ENCODE results near the gene EDIL3. TPM values are rescaled to one million over a fixed set of nuclear protein-coding genes. Genes with fewer than 3 reads are reported as not detected.
"Not testable (repeated sequence)": the region's sequence is repeated elsewhere in the genome, so short reads cannot be mapped to it uniquely, and the experiment has no call there.

EDIL3 gene
- total RNA-seq, 4 donors from 2014 or later = 2.8 to 20.6 (median 10.2) TPM

- no peak for TF ChIP-seq CTCF (IDR thresholded peaks at IDR 0.05)
- TF ChIP-seq POLR2A (IDR thresholded peaks at IDR 0.05) = no peak
- intact Hi-C loops (cut with DNase I) = no loop called here
- no peak overlapping the region for H3K4me3 ChIP-seq
- 80 to 83% methylated on average over 1 of the region's 1 CpG for WGBS, 2 donors
- H3K27ac ChIP-seq = no peak overlapping the region
- H3K36me3 ChIP-seq = no peaks in the 10 kb centered on the region
- H3K9me3 ChIP-seq = no peaks in the 10 kb centered on the region
- H3K4me1 ChIP-seq = no peaks in the 10 kb centered on the region
- no peak for DNase-seq
- no peaks in the 10 kb centered on the region for H3K27me3 ChIP-seq
These were observed 199.8 kb downstream of the EDIL3 start for GRCh38 chr5:84184857-84185256.

GRCh38 chr5:84181093-84181492 is 203.6 kb downstream of the EDIL3 start:
- WGBS, 2 donors = 59 to 60% methylated on average over 3 of the region's 3 CpGs
- Histone ChIP-seq H3K4me3 (no peak overlapping the region), H3K36me3 (no peaks in the 10 kb centered on the region), H3K27ac (no peak overlapping the region), H3K4me1 (no peaks in the 10 kb centered on the region), H3K9me3 (no peaks in the 10 kb centered on the region), H3K27me3 (no peaks in the 10 kb centered on the region)
- DNase-seq = no peak
- intact Hi-C loops (cut with DNase I) = no loop called here
- TF ChIP-seq CTCF (IDR thresholded peaks at IDR 0.05) (no peak), POLR2A (IDR thresholded peaks at IDR 0.05) (no peak)

- intact Hi-C loops (cut with DNase I) = no loop called here
- WGBS, 2 donors = 83 to 88% methylated on average over 2 of the region's 2 CpGs
- no peak overlapping the region for H3K27ac ChIP-seq
These were observed 215.8 kb downstream of the EDIL3 start for GRCh38 chr5:84168841-84169240.

GRCh38 chr5:84163671-84164070 is 221.0 kb downstream of the EDIL3 start:
- no peak overlapping the region for H3K27ac ChIP-seq
- 69 to 74% methylated on average over 1 of the region's 1 CpG for WGBS, 2 donors

More at GRCh38 chr5:84168841-84169240, 215.8 kb downstream of the EDIL3 start:
- H3K4me1 ChIP-seq = no peaks in the 10 kb centered on the region
- H3K4me3 ChIP-seq = no peak overlapping the region
- H3K27me3 ChIP-seq = no peaks in the 10 kb centered on the region
- no peaks in the 10 kb centered on the region for H3K9me3 ChIP-seq
- H3K36me3 ChIP-seq = no peaks in the 10 kb centered on the region
- TF ChIP-seq CTCF (IDR thresholded peaks at IDR 0.05) (no peak), POLR2A (IDR thresholded peaks at IDR 0.05) (no peak)
- no peak for DNase-seq

GRCh38 chr5:84162695-84163094 is 222.0 kb downstream of the EDIL3 start:
- Histone ChIP-seq H3K9me3 (no peaks in the 10 kb centered on the region), H3K27me3 (no peaks in the 10 kb centered on the region), H3K4me1 (no peaks in the 10 kb centered on the region), H3K36me3 (no peaks in the 10 kb centered on the region), H3K27ac (no peak overlapping the region), H3K4me3 (no peak overlapping the region)
- intact Hi-C loops (cut with DNase I) = no loop called here
- WGBS, 2 donors = 33 to 45% methylated on average over 1 of the region's 1 CpG
- DNase-seq = no peak
- TF ChIP-seq CTCF (IDR thresholded peaks at IDR 0.05) = no peak
- TF ChIP-seq POLR2A (IDR thresholded peaks at IDR 0.05) = no peak

More at GRCh38 chr5:84163671-84164070, 221.0 kb downstream of the EDIL3 start:
- DNase-seq = no peak
- Histone ChIP-seq H3K36me3 (no peaks in the 10 kb centered on the region), H3K4me1 (no peaks in the 10 kb centered on the region), H3K4me3 (no peak overlapping the region), H3K9me3 (no peaks in the 10 kb centered on the region), H3K27me3 (no peaks in the 10 kb centered on the region)
- TF ChIP-seq POLR2A (IDR thresholded peaks at IDR 0.05) (no peak), CTCF (IDR thresholded peaks at IDR 0.05) (no peak)
- intact Hi-C loops (cut with DNase I) = no loop called here

GRCh38 chr5:84160650-84161049 is 224.0 kb downstream of the EDIL3 start:
- H3K36me3 ChIP-seq; H3K4me1 ChIP-seq; H3K4me3 ChIP-seq; H3K27me3 ChIP-seq; intact Hi-C loops (cut with DNase I); H3K9me3 ChIP-seq; DNase-seq; H3K27ac ChIP-seq: not testable (repeated sequence)

Data from esophagus squamous epithelium (tissue), 5 donors.